SK-N-SH (cell line): ENCODE measurements around the gene MAGEA2B. TPM values are rescaled to one million over a fixed set of nuclear protein-coding genes. Genes with fewer than 3 reads are reported as not detected.
"Not testable (repeated sequence)": the region's sequence is repeated elsewhere in the genome, so short reads cannot be mapped to it uniquely, and the experiment has no call there.

Experiments
- CTCF ChIA-PET: fragments of 300-600, 350-600 bp; formaldehyde crosslinking; extraction: SDS; loops from one replicate; lab custom pipeline; 2021; lab: Yijun Ruan, JAX
- POLR2A ChIA-PET: fragments of 350-600 bp; sonication (Branson Sonifier 250); formaldehyde crosslinking; extraction: SDS; loops from one replicate; lab custom pipeline; 2020; ENCODE audit warnings: antibody characterized with exemption, inconsistent platforms; lab: Yijun Ruan, JAX
- DNase-seq: peaks from one replicate; pipeline ENCODE4 v3.0.0; 2012
- H2AFZ ChIP-seq: fragments of 200-600 bp; sonication (generic); 2 replicates; pipeline ENCODE4 v1.8.1; 2016; ENCODE audit warnings: antibody characterized with exemption, mild to moderate bottlenecking, low read depth
- H3F3A ChIP-seq: fragments of 200-600 bp; sonication (generic); replicated peaks from 2 replicates; pipeline ENCODE3; 2016; ENCODE audit warnings: antibody characterized with exemption, mild to moderate bottlenecking; ENCODE audit not compliant: insufficient read depth
- H3K27ac ChIP-seq, 2 experiments: fragments of 200-500 bp in 1 of 2; fragments of 200-600 bp in 1 of 2; sonication (Bioruptor generic) in 1 of 2; sonication (generic), shearing (Covaris generic) in 1 of 2; 2 replicates each; pipeline versions ENCODE4 v1.5.1 to v1.6.1; 2014 to 2016; ENCODE audit warnings: low read depth in 2 of 2, inconsistent platforms in 1 of 2, low read length in 1 of 2, mild to moderate bottlenecking in 1 of 2, mixed read lengths in 1 of 2
- H3K27me3 ChIP-seq: fragments of 200-600 bp; sonication (generic), shearing (Covaris generic); 2 replicates; pipeline ENCODE4 v1.6.1; 2016; ENCODE audit warnings: mixed run types; ENCODE audit not compliant: insufficient read depth
- H3K36me3 ChIP-seq, 2 experiments: fragments of 200-500 bp in 1 of 2; fragments of 200-600 bp in 1 of 2; sonication (Bioruptor generic) in 1 of 2; sonication (generic) in 1 of 2; replicated peaks in 1 of 2; 2 replicates each; pipeline versions ENCODE3 to v1.5.1; 2014 to 2016; ENCODE audit warnings: low read length in 1 of 2, mild to moderate bottlenecking in 1 of 2; ENCODE audit not compliant: insufficient read depth in 2 of 2, control insufficient read depth in 1 of 2
- H3K4me1 ChIP-seq, 2 experiments: fragments of 200-500 bp in 1 of 2; fragments of 200-600 bp in 1 of 2; sonication (Bioruptor generic) in 1 of 2; sonication (generic), shearing (Covaris generic) in 1 of 2; 2 replicates each; pipeline versions ENCODE4 v1.5.1 to v1.6.1; 2014 to 2016; ENCODE audit warnings: low read depth in 1 of 2, low read length in 1 of 2, mixed run types in 1 of 2; ENCODE audit not compliant: insufficient read depth in 2 of 2, control insufficient read depth in 1 of 2
- H3K4me2 ChIP-seq: fragments of 200-600 bp; sonication (generic), shearing (Covaris generic); 2 replicates; pipeline ENCODE4 v1.6.1; 2017; ENCODE audit warnings: mixed run types
- H3K4me3 ChIP-seq, 2 experiments: fragments of 200-500 bp in 1 of 2; fragments of 200-600 bp in 1 of 2; sonication (Bioruptor generic) in 1 of 2; sonication (generic), shearing (Covaris generic) in 1 of 2; 2 replicates each; pipeline versions ENCODE4 v1.5.1 to v1.8.1; 2014 to 2016; ENCODE audit warnings: low read depth in 2 of 2, inconsistent platforms in 1 of 2, low read length in 1 of 2, mild to moderate bottlenecking in 1 of 2, mixed read lengths in 1 of 2, moderate library complexity in 1 of 2
- H3K79me2 ChIP-seq: fragments of 200-600 bp; sonication (generic); 2 replicates; pipeline ENCODE4 v1.8.1; 2017; ENCODE audit warnings: mild to moderate bottlenecking; ENCODE audit not compliant: insufficient read depth
- H3K9ac ChIP-seq: fragments of 200-600 bp; sonication (generic); 2 replicates; pipeline ENCODE4 v1.6.1; 2017; ENCODE audit warnings: mixed run types
- H3K9me2 ChIP-seq: fragments of 200-600 bp; sonication (generic); 2 replicates; pipeline ENCODE4 v1.6.1; 2017; ENCODE audit warnings: mixed run types
- H3K9me3 ChIP-seq: fragments of 200-600 bp; sonication (generic); 2 replicates; pipeline ENCODE4 v1.6.1; 2017; ENCODE audit warnings: mixed run types, mild to moderate bottlenecking, moderate library complexity
- H4K20me1 ChIP-seq: fragments of 200-600 bp; sonication (generic); 2 replicates; pipeline ENCODE4 v1.6.1; 2017; ENCODE audit warnings: mild to moderate bottlenecking, mixed run types; ENCODE audit not compliant: insufficient read depth
- whole genome bisulfite sequencing: methylation state at CpG from one replicate; pipeline ENCODE4 v1.1.6; 2017; ENCODE audit warnings: low lambda C conversion rate; 5-methylcytosine and 5-hydroxymethylcytosine counted together
- polyA plus RNA-seq, 3 experiments: library from polyadenylated mRNA; depleted of rRNA; stranded (reverse); fragments of >200 nt; gene quantifications; 2 replicates each; pipeline ENCODE4 v1.2.3, GENCODE V29; 2012

MAGEA2B gene
- polyA plus RNA-seq, 1 of the 3 experiments (the other 2 are of a cell fraction) = 17.1 TPM

DNA sequence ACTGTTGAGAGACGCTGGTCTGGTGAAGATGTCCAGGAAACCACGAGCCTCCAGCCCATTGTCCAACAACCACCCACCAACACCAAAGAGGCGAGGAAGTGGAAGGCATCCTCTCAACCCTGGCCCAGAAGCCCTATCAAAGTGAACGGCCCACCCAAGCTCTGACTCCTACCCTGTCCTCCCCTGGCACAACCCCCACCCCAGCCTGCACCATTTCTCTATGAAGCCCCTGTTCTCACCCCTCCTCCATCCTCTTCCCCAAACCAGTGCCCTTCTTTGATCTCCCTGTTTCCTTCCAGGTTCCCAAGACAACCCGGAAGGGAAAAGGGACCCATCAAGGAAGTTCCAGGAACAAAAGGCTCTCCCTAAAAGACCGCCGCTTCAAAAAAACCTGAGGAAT is 45.1 kb downstream of the MAGEA2B start:
- POLR2A ChIA-PET, DNase-seq: not testable (repeated sequence)

DNA sequence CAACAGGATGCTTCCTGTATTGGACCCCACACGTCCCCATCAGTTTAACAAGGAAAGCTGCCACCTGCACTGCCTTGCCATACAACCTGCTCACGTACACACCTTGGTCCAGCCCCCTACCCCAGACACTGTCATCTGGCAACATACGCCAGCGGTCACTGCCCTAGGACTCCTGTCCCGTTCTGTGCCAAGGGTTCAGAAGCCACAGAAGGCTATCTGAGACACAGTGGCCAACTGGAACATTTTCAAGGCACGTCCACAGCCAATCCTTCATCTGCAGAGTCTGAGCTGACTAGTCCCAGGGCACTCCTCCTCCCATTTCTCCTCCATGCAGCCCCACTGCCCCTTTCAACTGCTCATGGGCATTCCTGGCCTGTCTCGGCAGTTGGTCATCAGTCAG is 47.2 kb downstream of the MAGEA2B start:
- H3K4me1 ChIP-seq, H3K36me3 ChIP-seq, DNase-seq, CTCF ChIA-PET, H3K79me2 ChIP-seq, POLR2A ChIA-PET, H2AFZ ChIP-seq, H3K4me3 ChIP-seq, H3K27ac ChIP-seq, H3K9me2 ChIP-seq, H3K9me3 ChIP-seq, H3K4me2 ChIP-seq, H4K20me1 ChIP-seq, H3F3A ChIP-seq, H3K27me3 ChIP-seq, H3K9ac ChIP-seq: not testable (repeated sequence)
- 14% methylated on average over 1 of the region's 7 CpGs for WGBS

More for the DNA sequence above, 45.1 kb downstream of the MAGEA2B start:
- H3K36me3 ChIP-seq, H3K9me2 ChIP-seq, H3K4me2 ChIP-seq, H3K27me3 ChIP-seq, H3K79me2 ChIP-seq, H3K4me3 ChIP-seq, H3F3A ChIP-seq, H3K27ac ChIP-seq, H3K4me1 ChIP-seq, CTCF ChIA-PET, H4K20me1 ChIP-seq, H2AFZ ChIP-seq, H3K9ac ChIP-seq, H3K9me3 ChIP-seq: not testable (repeated sequence)
- WGBS = 68% methylated on average over 4 of the region's 7 CpGs

DNA sequence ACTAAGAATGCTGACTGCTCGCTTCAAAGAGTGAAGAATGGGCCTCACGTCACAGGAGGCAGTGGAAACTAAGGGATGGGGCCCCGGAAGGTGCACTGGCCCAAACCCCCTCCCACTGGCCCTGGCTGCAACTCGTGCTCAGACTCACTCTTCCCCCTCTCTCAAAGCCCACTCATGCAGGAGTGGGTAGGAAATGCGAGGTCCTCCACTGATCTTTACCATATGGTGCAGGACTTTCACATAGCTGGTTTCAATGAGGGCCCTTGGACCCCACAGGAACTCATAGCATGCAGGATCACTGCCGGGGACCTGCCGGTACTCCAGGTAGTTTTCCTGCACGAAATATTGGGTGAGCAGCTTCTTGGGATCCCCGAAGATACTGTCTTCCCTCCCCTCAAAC is 52.1 kb downstream of the MAGEA2B start:
- H3K27ac ChIP-seq, H4K20me1 ChIP-seq, H3K79me2 ChIP-seq, H3K9ac ChIP-seq, H3K36me3 ChIP-seq, H3K9me3 ChIP-seq, H3K9me2 ChIP-seq, CTCF ChIA-PET, H3K27me3 ChIP-seq, POLR2A ChIA-PET, DNase-seq, H3K4me3 ChIP-seq, H3K4me2 ChIP-seq, H2AFZ ChIP-seq, H3K4me1 ChIP-seq, H3F3A ChIP-seq: not testable (repeated sequence)
- 72% methylated on average over 7 of the region's 9 CpGs for WGBS

Other genes with a start within 250 kb of the MAGEA2B start
- 0.02 and 0.03 TPM in 2 replicates for gene GABRQ, start 76.7 kb upstream of the MAGEA2B start, polyA plus RNA-seq (2012; rRNA removed)
- 84.2 and 107 TPM in 2 replicates for gene MAGEA3, start 15.8 kb upstream of the MAGEA2B start, polyA plus RNA-seq (2012; rRNA removed)
- not detected in 2 replicates for gene CSAG2, start 5.4 kb upstream of the MAGEA2B start, polyA plus RNA-seq (2012; rRNA removed)
- gene CSAG1, start 19.1 kb downstream of the MAGEA2B start, polyA plus RNA-seq (2012; rRNA removed) = 55.1 and 55.8 TPM in 2 replicates
- 81.1 and 104 TPM in 2 replicates for gene MAGEA12, start 19.1 kb downstream of the MAGEA2B start, polyA plus RNA-seq (2012; rRNA removed)
- gene MAGEA2, start 39.2 kb downstream of the MAGEA2B start, polyA plus RNA-seq (2012; rRNA removed) = 55.9 and 66.3 TPM in 2 replicates
- 72.2 and 115 TPM in 2 replicates for gene CSAG3, start 44.6 kb downstream of the MAGEA2B start, polyA plus RNA-seq (2012; rRNA removed)
- 63.1 and 78.8 TPM in 2 replicates for gene MAGEA6, start 55.1 kb downstream of the MAGEA2B start, polyA plus RNA-seq (2012; rRNA removed)
- gene CETN2, start 116.1 kb downstream of the MAGEA2B start, polyA plus RNA-seq (2012; rRNA removed) = 41.1 and 46.6 TPM in 2 replicates
- gene NSDHL, start 116.4 kb downstream of the MAGEA2B start, polyA plus RNA-seq (2012; rRNA removed) = 24.8 and 26.3 TPM in 2 replicates
- gene ZNF185, start 183.4 kb downstream of the MAGEA2B start, polyA plus RNA-seq (2012; rRNA removed) = 10.3 and 10.6 TPM in 2 replicates